Measurements from ENCODE around the gene KRTAP10-7.
"Not testable (repeated sequence)": the region's sequence is repeated elsewhere in the genome, so short reads cannot be mapped to it uniquely, and the experiment has no call there.

Gene KRTAP10-7

DNA sequence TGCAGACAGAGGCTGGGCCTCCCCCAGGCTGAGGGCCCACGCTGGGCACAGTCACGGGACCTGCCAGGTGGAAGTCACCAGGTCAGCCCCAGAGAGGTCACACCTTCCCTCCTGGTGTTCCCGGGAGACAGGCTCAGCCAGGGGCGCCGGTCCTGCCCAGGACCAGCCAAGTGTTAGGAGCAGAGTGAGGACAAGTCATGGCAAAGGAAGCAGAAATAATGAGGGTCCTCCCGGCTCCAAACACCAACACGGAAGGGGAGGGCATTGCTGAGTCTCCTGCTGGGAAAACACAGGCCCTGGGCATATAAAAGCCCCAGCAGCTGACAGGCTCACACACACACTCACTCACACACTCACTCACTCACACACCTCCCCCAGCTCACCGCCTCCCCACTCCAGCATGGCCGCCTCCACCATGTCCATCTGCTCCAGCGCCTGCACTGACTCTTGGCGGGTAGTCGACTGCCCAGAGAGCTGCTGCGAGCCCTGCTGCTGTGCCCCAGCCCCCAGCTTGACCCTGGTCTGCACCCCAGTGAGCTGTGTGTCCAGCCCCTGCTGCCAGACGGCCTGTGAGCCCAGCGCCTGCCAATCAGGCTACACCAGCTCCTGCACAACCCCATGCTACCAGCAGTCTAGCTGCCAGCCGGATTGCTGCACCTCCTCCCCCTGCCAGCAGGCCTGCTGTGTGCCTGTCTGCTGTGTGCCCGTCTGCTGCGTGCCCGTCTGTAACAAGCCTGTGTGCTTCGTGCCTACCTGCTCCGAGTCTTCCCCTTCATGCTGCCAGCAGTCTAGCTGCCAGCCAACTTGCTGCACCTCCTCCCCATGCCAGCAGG, 36.8 kb downstream of the KRTAP10-7 start, which contains the start of gene KRTAP10-10:
Gene KRTAP10-10 (plus strand): TSS at position 339 of the 833 bp plus-strand sequence. CDS start 62 bp downstream, at position 401.
- DNase-seq, result peak in 1 of 2 experiments; percentile 22

GRCh38 chr21:44637851-44638348, 37.5 kb downstream of the KRTAP10-7 start:
- DNase-seq, result not testable (repeated sequence)

DNA sequence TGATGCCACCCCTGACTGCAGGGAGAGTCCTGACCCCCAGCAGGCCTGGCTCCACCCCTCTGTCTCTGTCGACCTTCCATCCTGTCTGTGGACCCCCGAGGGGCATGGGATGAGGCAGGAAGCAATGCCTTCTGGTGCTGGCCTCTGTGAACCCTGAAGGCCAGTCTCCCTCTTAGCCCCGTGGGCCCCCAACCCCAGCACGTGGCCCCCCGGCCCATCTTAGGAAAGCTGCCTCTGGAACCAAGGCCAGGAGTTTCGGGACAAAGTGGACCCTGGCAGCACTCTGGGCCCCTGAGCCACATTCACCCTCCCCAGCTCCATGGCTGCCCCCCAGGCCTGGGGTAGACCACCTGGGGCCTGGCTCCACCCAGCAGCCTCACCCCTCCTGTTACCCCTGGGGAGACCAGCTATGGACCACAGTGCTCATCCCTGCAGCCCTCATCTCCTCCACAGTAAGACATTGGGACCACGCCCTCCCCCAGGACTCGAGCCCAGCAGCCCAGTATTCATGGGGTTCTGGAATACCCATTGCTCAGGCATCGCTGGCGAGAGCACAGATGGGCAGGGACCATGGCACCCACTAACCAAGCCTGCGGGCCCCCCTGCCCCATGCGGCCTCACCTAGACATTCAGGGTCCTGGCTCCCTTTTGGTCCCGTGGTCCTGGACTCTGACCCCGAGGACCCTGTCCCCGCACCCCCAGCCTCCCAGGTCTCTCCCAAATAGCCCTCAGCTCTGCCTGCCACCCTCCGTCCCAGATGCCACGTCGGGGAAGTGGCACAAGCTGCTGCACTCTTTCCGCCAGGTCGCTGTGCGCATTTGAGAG, 38.3 kb downstream of the KRTAP10-7 start:
- DNase-seq, result not testable (repeated sequence)

GRCh38 chr21:44639331-44639655, 38.9 kb downstream of the KRTAP10-7 start:
- DNase-seq, result no peak

GRCh38 chr21:44640761-44641160, 40.4 kb downstream of the KRTAP10-7 start:
- no peak for DNase-seq

- no peak for DNase-seq
These were observed 43.4 kb downstream of the KRTAP10-7 start for GRCh38 chr21:44643741-44644310.

- no peak for DNase-seq
These were observed 44.5 kb downstream of the KRTAP10-7 start for GRCh38 chr21:44644878-44645277.

DNA sequence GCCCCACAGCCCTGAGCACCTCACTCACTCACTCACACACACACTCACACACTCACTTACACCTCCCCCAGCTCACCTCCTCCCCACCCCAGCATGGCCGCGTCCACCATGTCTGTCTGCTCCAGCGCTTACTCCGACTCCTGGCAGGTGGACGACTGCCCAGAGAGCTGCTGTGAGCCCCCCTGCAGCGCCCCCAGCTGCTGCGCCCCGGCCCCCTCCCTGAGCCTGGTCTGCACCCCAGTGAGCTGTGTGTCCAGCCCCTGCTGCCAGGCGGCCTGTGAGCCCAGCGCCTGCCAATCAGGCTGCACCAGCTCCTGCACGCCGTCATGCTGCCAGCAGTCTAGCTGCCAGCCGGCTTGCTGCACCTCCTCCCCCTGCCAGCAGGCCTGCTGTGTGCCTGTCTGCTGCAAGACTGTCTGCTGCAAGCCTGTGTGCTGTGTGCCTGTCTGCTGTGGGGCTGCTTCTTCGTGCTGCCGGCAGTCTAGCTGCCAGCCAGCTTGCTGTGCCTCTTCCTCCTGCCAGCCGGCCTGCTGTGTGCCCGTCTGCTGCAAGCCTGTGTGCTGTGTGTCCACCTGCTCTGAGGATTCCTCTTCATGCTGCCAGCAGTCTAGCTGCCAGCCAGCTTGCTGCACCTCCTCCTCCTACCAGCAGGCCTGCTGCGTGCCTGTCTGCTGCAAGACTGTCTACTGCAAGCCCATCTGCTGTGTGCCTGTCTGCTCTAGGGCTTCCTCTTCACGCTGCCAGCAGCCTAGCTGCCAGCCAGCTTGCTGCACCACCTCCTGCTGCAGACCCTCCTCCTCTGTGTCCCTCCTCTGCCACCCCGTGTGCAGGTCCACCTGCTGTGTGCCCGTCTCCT, 46.2 kb downstream of the KRTAP10-7 start, which contains the start of gene KRTAP10-11:
Gene KRTAP10-11 (plus strand): TSS at position 49 of the 856 bp plus-strand sequence. CDS start 45 bp downstream, at position 94.
- DNase-seq, result not testable (repeated sequence)

DNA sequence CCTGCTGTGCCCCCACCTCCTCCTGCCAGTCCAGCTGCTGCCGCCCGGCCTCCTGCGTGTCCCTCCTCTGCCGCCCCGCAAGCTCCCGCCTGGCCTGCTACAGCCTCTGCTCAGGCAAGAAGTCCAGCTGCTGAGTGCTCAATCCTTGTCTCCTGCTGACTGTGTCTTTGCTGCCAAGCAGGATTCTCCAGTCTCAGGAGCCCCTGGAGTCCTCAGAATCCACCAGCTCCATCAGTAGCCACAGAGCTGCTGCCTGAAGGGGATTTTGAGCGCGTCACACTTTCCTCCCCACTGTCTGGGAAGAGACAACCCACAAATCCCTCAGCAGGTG, 46.8 kb downstream of the KRTAP10-7 start:
- no peak for DNase-seq

- DNase-seq, result no peak
These were observed 48.3 kb downstream of the KRTAP10-7 start for GRCh38 chr21:44648557-44649311.

DNA sequence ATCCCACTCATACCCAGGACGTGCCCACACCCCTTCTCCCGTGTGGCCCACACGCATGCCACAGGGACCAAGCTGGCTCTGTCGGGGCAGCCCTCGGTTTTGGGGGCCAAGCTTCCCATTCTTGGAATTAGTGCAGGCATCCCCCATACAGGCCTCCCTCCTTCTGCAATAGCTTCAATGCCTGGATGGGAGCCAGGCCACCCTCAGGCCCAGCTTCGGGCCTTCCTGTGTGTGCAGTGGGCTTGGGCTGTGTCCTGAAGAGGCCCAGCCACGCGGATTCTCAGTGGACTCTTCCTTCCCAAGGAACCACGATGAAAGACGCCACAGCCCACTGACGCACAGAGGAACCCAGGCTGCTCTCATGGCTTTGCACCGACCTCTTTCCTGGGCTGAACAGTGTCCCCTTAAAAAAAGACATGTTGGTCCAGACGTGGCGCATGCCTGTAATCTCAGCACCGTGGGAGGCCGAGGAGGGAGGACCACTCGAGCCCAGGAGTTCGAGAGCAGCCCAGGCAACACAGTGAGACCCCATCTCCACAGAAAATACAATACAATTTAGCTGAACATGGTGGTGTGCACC, 49.2 kb downstream of the KRTAP10-7 start:
- DNase-seq, result no peak

DNA sequence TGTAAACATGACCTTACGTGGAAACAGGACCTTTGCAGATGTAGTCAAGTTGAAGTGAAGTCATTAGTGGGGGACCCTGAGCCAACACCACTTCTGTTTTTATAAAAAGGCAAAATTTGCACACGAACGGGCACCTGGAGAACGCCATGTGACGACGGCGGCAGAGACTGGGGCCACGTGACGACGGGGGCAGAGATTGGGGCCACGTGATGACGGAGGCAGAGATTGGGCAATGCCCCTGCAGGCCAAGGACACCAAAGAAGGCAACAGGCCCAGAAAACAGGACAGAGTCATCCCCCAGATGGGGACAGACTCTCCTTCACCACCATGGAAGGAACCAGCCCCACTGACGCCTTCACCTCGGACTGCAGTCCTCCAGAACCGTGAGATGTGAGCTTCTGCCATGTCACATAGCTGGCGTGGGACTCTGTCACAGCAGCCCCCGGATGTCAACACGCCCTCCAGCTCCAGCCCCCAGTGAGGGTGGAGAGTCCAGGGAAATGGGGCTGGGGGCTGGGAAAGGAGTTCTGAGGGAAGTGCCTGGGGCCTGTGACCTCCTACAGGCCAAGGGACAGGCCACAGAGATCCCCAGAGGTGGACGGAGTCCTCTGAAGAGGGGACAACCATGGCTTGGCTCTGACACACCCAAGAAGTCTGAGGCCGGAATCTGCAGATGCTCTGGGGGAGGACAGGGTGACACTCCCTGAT, 50.0 kb downstream of the KRTAP10-7 start:
- no peak for DNase-seq

- no peak for DNase-seq
These were observed 50.7 kb downstream of the KRTAP10-7 start for GRCh38 chr21:44650973-44651675.

Measured in cerebellar nuclear complex (tissue), 1 donor.